ENCODE data around the gene ST3GAL3.

GRCh38 chr1:43664369-43664768, 43.0 kb upstream of the ST3GAL3 start:
- TF ChIP-seq POLR2A (IDR thresholded peaks at IDR 0.05) = no peak
- TF ChIP-seq CTCF (IDR thresholded peaks at IDR 0.05) = no peak

Data from testis (tissue), 2 donors.